PC-3 (cell line): Measurements from ENCODE around the gene PDK4.

Experiments
- EZH2 ChIP-seq: fragments of 300-600 bp; sonication (generic); IDR thresholded peaks from one replicate; pipeline ENCODE4 v1.6.1; 2017; ENCODE audit warnings: antibody characterized with exemption, mild to moderate bottlenecking, low read length; ENCODE audit not compliant: unreplicated experiment
- EZH2phosphoT487 ChIP-seq: fragments of 300-600 bp; sonication (generic); IDR thresholded peaks from 2 replicates; pipeline ENCODE4 v1.6.1; 2018; ENCODE audit warnings: mild to moderate bottlenecking, antibody characterized with exemption, low read length, borderline replicate concordance
- TF ChIP-seq, protein P1 (sequence below): fragments of 300-600 bp; sonication (generic); conservative IDR thresholded peaks from 2 replicates; pipeline ENCODE4 v1.5.1; 2017; ENCODE audit warnings: antibody characterized with exemption, low read depth, mild to moderate bottlenecking, low read length

DNA sequence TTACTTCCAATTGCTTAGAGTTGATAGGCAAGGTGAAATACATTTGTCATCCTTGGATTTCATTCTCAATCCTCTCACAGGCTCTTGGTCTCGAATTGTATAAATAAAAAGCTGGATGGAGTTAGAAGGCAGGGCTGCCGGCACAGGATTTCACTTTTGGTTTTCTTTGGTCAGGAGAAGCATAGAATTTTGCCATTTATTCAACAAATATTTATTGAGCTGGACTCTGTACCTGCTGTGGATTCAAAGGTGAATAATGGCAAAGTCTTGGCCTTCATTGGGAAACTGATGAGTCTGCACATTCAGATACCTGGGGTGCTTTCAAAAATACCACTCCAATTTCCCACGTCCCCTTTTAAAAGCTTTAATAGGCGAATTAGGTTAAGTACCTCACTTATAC is 49.7 kb downstream of the PDK4 start:
- TF ChIP-seq EZH2 (no peak), EZH2phosphoT487 (no peak)
- TF ChIP-seq, protein P1, sequence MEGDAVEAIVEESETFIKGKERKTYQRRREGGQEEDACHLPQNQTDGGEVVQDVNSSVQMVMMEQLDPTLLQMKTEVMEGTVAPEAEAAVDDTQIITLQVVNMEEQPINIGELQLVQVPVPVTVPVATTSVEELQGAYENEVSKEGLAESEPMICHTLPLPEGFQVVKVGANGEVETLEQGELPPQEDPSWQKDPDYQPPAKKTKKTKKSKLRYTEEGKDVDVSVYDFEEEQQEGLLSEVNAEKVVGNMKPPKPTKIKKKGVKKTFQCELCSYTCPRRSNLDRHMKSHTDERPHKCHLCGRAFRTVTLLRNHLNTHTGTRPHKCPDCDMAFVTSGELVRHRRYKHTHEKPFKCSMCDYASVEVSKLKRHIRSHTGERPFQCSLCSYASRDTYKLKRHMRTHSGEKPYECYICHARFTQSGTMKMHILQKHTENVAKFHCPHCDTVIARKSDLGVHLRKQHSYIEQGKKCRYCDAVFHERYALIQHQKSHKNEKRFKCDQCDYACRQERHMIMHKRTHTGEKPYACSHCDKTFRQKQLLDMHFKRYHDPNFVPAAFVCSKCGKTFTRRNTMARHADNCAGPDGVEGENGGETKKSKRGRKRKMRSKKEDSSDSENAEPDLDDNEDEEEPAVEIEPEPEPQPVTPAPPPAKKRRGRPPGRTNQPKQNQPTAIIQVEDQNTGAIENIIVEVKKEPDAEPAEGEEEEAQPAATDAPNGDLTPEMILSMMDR: no peak
